ENCODE data around the gene MGAT5.

DNA sequence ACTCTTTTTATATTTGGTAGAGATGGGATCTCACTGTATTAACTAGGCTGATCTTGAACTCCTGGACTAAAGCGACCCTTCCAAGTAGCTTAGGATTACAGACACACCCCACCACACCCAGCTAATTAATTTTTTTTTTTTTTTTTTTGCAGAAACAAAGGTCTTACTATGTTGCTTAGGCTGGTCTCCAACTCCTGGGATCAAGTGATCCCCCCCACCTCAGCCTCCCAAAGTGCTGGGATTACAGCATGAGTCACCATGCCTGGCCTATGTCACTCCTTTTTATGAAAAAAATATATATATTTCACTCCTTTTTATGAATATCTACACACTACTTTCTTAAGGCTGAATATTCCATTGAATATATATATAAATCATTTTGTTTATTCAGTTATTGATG lies 162.8 kb downstream of the MGAT5 start:
- TF ChIP-seq CTCF (IDR thresholded peaks at IDR 0.05; ENCODE audit: low read depth, low read length) (no peak), EZH2phosphoT487 (IDR thresholded peaks at IDR 0.05; ENCODE audit: low read depth) (no peak)

All from OCI-LY3 (cell line).